ENCODE results near the gene VWDE. TPM values are rescaled to one million over a fixed set of nuclear protein-coding genes. Genes with fewer than 3 reads are reported as not detected.
"Not testable (repeated sequence)": the region's sequence is repeated elsewhere in the genome, so short reads cannot be mapped to it uniquely, and the experiment has no call there.

VWDE gene
- total and polyA plus RNA-seq, 2 of the 8 experiments (the other 6 are each of a cell fraction or from before 2014, with no cell fraction given): 11.0 to 21.2 TPM

GRCh38 chr7:12407652-12408051, 4.0 kb upstream of the VWDE start:
- H3K18ac ChIP-seq (ENCODE audit: extremely low read depth, low read length); H2AK5ac ChIP-seq (ENCODE audit: low read depth, low read length); H3K27me3 ChIP-seq (replicated peaks in 1 of 4; ENCODE audit: control insufficient read depth in 3 of 4, extremely low read depth in 1 of 4, insufficient read depth in 3 of 4, low read length in 3 of 4); H2BK12ac ChIP-seq (ENCODE audit: low read depth, low read length); H3K36me3 ChIP-seq (ENCODE audit: control insufficient read depth in 2 of 4, insufficient read depth in 4 of 4, low read length in 3 of 4); H3K4me3 ChIP-seq (ENCODE audit: extremely low read depth in 1 of 4, insufficient read depth in 2 of 4, low read depth in 3 of 4, low read length in 4 of 4); H3K79me2 ChIP-seq (ENCODE audit: control insufficient read depth in 1 of 2, insufficient read depth in 2 of 2, low read length in 2 of 2); H3K79me1 ChIP-seq (ENCODE audit: low read depth, low read length); H2AFZ ChIP-seq (ENCODE audit: low read length); FAIRE-seq; H3K4me1 ChIP-seq (replicated peaks in 1 of 4; ENCODE audit: control insufficient read depth in 3 of 4, insufficient read depth in 4 of 4, low read length in 3 of 4); H3K4ac ChIP-seq (replicated peaks; ENCODE audit: insufficient read length, low read depth, low read length); H2BK120ac ChIP-seq (replicated peaks; ENCODE audit: low read depth, low read length); H2BK5ac ChIP-seq (ENCODE audit: low read depth, low read length); H3K56ac ChIP-seq (replicated peaks; ENCODE audit: insufficient read length, low read depth, low read length); H2BK20ac ChIP-seq (ENCODE audit: low read length); H4K8ac ChIP-seq (ENCODE audit: extremely low read depth, insufficient read depth, low read length); H3K14ac ChIP-seq (ENCODE audit: insufficient read length); H3K9ac ChIP-seq (replicated peaks in 1 of 4; ENCODE audit: extremely low read depth in 1 of 4, low read depth in 3 of 4, low read length in 3 of 4); H4K5ac ChIP-seq (ENCODE audit: insufficient read length, low read depth, low read length); H3K23ac ChIP-seq (ENCODE audit: insufficient read length); DNase-seq (ENCODE audit: low read depth in 1 of 2, low spot score in 2 of 2); H3K9me3 ChIP-seq (ENCODE audit: insufficient read depth in 2 of 2, low read depth in 1 of 2, low read length in 1 of 2); H4K91ac ChIP-seq (replicated peaks; ENCODE audit: insufficient read length, low read length); H3K27ac ChIP-seq (ENCODE audit: low read depth, low read length); H2BK15ac ChIP-seq (ENCODE audit: low read length); H3K4me2 ChIP-seq (ENCODE audit: insufficient read depth in 1 of 2, low read depth in 2 of 2, low read length in 2 of 2); H4K20me1 ChIP-seq (replicated peaks in 1 of 2; ENCODE audit: control insufficient read depth in 1 of 2, insufficient read depth in 2 of 2, low read length in 2 of 2): not testable (repeated sequence)
- 95% methylated on average over 8 of the region's 8 CpGs; no CpG with 5 or more reads in 1 of the 2 experiments for WGBS, 2 experiments (ENCODE audit: extremely low coverage in 1 of 2, insufficient coverage in 1 of 2, insufficient read length in 1 of 2, insufficient replicate concordance in 2 of 2, low coverage in 1 of 2, low lambda C conversion rate in 2 of 2, missing lambda C conversion rate in 1 of 2)
- peaks cover 12% of the 10 kb centered on the region; the same call in 1 of the 2 replicates for H3K23me2 ChIP-seq (ENCODE audit: low read depth, low read length)
- ChIA-PET POLR2A (ENCODE audit: partially characterized antibody) (interaction anchor here (0.6 kb wide), 1 partner anchor 29 kb away, joined by 3 read pairs; no protein-coding TSS in a partner anchor), CTCF (ENCODE audit: partially characterized antibody) (interaction anchor here (1.3 to 1.6 kb wide), 3 partner anchors 15 to 88 kb away, joined by 3 to 5 read pairs (median 3); no protein-coding TSS in a partner anchor)

All from H1 (cell line).